Measurements from ENCODE around the gene MDFIC2. TPM values are rescaled to one million over a fixed set of nuclear protein-coding genes. Genes with fewer than 3 reads are reported as not detected.

Gene MDFIC2
- total and polyA plus RNA-seq, 2 experiments from 2014 or later, result not detected

DNA sequence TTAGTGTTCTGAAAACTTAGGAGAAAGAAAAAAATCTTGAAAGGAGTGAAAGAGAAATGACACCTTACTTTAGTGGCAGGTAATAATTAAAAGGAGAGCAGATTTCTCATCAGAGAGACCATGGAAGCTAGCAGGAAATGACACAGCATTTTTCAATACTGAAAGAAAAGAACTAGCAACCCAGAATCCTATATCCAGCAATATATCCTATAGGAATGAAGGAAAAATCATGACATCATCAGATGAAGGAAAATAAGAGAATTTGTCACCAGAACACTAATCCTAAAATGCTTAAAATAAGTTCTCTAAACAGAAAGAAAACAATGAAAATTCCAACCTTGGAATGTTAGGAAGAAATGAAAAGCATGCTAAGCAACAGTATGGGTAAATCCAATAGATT, 39.8 kb upstream of the MDFIC2 start:
- Histone ChIP-seq H2AFZ (no peak overlapping the region), H3K4me3 (no peak overlapping the region), H3K79me2 (replicated peaks; ENCODE audit: insufficient read depth) (no peaks in the 10 kb centered on the region), H3K27me3 (ENCODE audit: insufficient read depth) (no peaks in the 10 kb centered on the region), H3K27ac (ENCODE audit: low read depth) (no peak overlapping the region), H3K4me1 (ENCODE audit: insufficient read depth) (no peaks in the 10 kb centered on the region), H4K20me1 (replicated peaks; ENCODE audit: insufficient read depth) (no peaks in the 10 kb centered on the region), H3F3A (replicated peaks; ENCODE audit: low read depth) (no peaks in the 10 kb centered on the region), H3K4me2 (no peak overlapping the region), H3K9me2 (ENCODE audit: insufficient read depth) (no peaks in the 10 kb centered on the region), H3K36me3 (ENCODE audit: insufficient read depth) (no peaks in the 10 kb centered on the region)
- peaks cover 13% of the 10 kb centered on the region; the same call in 2 of the 3 replicates for H3K36me3 Mint-ChIP-seq (ENCODE audit: low read depth)
- H3K9me3 Mint-ChIP-seq, result peaks cover 13% of the 10 kb centered on the region
- peaks cover 3% of the 10 kb centered on the region; the same call in 1 of the 3 replicates for H3K4me1 Mint-ChIP-seq
- no peak for TF ChIP-seq JUNB (IDR thresholded peaks at IDR 0.05; ENCODE audit: unreplicated experiment)
- TF ChIP-seq EZH2 (IDR thresholded peaks at IDR 0.05; ENCODE audit: low read depth, unreplicated experiment), result no peak
- no peak for TF ChIP-seq EZH2phosphoT487 (IDR thresholded peaks at IDR 0.05; ENCODE audit: unreplicated experiment)
- no peak for TF ChIP-seq ZNF331 (CRISPR knock-in tag; IDR thresholded peaks at IDR 0.05; ENCODE audit: low read depth)
- TF ChIP-seq CREB1 (CRISPR knock-in tag; IDR thresholded peaks at IDR 0.05; ENCODE audit: low read depth), result no peak
- TF ChIP-seq, protein P1, sequence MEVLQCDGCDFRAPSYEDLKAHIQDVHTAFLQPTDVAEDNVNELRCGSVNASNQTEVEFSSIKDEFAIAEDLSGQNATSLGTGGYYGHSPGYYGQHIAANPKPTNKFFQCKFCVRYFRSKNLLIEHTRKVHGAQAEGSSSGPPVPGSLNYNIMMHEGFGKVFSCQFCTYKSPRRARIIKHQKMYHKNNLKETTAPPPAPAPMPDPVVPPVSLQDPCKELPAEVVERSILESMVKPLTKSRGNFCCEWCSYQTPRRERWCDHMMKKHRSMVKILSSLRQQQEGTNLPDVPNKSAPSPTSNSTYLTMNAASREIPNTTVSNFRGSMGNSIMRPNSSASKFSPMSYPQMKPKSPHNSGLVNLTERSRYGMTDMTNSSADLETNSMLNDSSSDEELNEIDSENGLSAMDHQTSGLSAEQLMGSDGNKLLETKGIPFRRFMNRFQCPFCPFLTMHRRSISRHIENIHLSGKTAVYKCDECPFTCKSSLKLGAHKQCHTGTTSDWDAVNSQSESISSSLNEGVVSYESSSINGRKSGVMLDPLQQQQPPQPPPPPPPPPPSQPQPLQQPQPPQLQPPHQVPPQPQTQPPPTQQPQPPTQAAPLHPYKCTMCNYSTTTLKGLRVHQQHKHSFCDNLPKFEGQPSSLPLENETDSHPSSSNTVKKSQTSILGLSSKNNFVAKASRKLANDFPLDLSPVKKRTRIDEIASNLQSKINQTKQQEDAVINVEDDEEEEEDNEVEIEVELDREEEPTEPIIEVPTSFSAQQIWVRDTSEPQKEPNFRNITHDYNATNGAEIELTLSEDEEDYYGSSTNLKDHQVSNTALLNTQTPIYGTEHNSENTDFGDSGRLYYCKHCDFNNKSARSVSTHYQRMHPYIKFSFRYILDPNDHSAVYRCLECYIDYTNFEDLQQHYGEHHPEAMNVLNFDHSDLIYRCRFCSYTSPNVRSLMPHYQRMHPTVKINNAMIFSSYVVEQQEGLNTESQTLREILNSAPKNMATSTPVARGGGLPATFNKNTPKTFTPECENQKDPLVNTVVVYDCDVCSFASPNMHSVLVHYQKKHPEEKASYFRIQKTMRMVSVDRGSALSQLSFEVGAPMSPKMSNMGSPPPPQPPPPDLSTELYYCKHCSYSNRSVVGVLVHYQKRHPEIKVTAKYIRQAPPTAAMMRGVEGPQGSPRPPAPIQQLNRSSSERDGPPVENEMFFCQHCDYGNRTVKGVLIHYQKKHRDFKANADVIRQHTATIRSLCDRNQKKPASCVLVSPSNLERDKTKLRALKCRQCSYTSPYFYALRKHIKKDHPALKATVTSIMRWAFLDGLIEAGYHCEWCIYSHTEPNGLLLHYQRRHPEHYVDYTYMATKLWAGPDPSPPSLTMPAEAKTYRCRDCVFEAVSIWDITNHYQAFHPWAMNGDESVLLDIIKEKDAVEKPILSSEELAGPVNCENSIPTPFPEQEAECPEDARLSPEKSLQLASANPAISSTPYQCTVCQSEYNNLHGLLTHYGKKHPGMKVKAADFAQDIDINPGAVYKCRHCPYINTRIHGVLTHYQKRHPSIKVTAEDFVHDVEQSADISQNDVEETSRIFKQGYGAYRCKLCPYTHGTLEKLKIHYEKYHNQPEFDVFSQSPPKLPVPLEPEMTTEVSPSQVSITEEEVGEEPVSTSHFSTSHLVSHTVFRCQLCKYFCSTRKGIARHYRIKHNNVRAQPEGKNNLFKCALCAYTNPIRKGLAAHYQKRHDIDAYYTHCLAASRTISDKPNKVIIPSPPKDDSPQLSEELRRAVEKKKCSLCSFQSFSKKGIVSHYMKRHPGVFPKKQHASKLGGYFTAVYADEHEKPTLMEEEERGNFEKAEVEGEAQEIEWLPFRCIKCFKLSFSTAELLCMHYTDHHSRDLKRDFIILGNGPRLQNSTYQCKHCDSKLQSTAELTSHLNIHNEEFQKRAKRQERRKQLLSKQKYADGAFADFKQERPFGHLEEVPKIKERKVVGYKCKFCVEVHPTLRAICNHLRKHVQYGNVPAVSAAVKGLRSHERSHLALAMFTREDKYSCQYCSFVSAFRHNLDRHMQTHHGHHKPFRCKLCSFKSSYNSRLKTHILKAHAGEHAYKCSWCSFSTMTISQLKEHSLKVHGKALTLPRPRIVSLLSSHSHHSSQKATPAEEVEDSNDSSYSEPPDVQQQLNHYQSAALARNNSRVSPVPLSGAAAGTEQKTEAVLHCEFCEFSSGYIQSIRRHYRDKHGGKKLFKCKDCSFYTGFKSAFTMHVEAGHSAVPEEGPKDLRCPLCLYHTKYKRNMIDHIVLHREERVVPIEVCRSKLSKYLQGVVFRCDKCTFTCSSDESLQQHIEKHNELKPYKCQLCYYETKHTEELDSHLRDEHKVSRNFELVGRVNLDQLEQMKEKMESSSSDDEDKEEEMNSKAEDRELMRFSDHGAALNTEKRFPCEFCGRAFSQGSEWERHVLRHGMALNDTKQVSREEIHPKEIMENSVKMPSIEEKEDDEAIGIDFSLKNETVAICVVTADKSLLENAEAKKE (CRISPR knock-in tag; IDR thresholded peaks at IDR 0.05), result no peak
- TF ChIP-seq, protein P2, sequence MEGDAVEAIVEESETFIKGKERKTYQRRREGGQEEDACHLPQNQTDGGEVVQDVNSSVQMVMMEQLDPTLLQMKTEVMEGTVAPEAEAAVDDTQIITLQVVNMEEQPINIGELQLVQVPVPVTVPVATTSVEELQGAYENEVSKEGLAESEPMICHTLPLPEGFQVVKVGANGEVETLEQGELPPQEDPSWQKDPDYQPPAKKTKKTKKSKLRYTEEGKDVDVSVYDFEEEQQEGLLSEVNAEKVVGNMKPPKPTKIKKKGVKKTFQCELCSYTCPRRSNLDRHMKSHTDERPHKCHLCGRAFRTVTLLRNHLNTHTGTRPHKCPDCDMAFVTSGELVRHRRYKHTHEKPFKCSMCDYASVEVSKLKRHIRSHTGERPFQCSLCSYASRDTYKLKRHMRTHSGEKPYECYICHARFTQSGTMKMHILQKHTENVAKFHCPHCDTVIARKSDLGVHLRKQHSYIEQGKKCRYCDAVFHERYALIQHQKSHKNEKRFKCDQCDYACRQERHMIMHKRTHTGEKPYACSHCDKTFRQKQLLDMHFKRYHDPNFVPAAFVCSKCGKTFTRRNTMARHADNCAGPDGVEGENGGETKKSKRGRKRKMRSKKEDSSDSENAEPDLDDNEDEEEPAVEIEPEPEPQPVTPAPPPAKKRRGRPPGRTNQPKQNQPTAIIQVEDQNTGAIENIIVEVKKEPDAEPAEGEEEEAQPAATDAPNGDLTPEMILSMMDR (conservative IDR thresholded peaks at IDR 0.05; ENCODE audit: low read depth in 2 of 2), result no peak
- TF ChIP-seq, protein P3, sequence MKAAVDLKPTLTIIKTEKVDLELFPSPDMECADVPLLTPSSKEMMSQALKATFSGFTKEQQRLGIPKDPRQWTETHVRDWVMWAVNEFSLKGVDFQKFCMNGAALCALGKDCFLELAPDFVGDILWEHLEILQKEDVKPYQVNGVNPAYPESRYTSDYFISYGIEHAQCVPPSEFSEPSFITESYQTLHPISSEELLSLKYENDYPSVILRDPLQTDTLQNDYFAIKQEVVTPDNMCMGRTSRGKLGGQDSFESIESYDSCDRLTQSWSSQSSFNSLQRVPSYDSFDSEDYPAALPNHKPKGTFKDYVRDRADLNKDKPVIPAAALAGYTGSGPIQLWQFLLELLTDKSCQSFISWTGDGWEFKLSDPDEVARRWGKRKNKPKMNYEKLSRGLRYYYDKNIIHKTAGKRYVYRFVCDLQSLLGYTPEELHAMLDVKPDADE (IDR thresholded peaks at IDR 0.05), result no peak
- TF ChIP-seq ZNF114 (CRISPR knock-in tag; IDR thresholded peaks at IDR 0.05), result no peak
- TF ChIP-seq POLR2AphosphoS5 (IDR thresholded peaks at IDR 0.05; ENCODE audit: low read depth), result no peak
- TF ChIP-seq STAT1 (IDR thresholded peaks at IDR 0.05; ENCODE audit: unreplicated experiment), result no peak
- TF ChIP-seq, protein P4, sequence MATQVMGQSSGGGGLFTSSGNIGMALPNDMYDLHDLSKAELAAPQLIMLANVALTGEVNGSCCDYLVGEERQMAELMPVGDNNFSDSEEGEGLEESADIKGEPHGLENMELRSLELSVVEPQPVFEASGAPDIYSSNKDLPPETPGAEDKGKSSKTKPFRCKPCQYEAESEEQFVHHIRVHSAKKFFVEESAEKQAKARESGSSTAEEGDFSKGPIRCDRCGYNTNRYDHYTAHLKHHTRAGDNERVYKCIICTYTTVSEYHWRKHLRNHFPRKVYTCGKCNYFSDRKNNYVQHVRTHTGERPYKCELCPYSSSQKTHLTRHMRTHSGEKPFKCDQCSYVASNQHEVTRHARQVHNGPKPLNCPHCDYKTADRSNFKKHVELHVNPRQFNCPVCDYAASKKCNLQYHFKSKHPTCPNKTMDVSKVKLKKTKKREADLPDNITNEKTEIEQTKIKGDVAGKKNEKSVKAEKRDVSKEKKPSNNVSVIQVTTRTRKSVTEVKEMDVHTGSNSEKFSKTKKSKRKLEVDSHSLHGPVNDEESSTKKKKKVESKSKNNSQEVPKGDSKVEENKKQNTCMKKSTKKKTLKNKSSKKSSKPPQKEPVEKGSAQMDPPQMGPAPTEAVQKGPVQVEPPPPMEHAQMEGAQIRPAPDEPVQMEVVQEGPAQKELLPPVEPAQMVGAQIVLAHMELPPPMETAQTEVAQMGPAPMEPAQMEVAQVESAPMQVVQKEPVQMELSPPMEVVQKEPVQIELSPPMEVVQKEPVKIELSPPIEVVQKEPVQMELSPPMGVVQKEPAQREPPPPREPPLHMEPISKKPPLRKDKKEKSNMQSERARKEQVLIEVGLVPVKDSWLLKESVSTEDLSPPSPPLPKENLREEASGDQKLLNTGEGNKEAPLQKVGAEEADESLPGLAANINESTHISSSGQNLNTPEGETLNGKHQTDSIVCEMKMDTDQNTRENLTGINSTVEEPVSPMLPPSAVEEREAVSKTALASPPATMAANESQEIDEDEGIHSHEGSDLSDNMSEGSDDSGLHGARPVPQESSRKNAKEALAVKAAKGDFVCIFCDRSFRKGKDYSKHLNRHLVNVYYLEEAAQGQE (IDR thresholded peaks at IDR 0.05; ENCODE audit: unreplicated experiment), result no peak
- TF ChIP-seq NANOG (IDR thresholded peaks at IDR 0.05; ENCODE audit: borderline replicate concordance), result no peak
- no peak overlapping the region; the same call in 1 of the 2 replicates for H3K27ac Mint-ChIP-seq
- ATAC-seq (no peak), DNase-seq (ENCODE audit: low spot score) (peak; percentile 6)
- H3K27me3 Mint-ChIP-seq (ENCODE audit: insufficient read depth, low read depth, poor library complexity), result no peaks in the 10 kb centered on the region
- H3K4me3 Mint-ChIP-seq, result no peak overlapping the region
